Fibroblast of skin of back (primary cell): ENCODE results near the gene FOXP4.

Experiments
- DNase-seq: peaks from one replicate; pipeline ENCODE4 v3.0.0-alpha.2; 2013

Gene FOXP4

DNA sequence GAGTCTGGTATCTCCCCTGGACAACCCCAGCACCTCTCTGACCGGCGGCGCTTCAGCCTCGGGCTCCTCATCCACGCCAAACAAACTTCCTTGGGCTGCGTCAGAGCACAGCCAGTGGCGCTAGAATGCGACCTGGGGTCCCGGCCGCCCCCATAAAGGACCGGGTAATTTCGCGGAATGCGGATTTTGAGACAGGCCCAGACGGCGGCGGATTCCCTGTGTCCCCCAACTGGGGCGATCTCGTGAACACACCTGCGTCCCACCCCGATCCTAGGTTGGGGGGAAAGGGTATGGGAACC lies 1.6 kb downstream of the FOXP4 start:
- no peak for DNase-seq

DNA sequence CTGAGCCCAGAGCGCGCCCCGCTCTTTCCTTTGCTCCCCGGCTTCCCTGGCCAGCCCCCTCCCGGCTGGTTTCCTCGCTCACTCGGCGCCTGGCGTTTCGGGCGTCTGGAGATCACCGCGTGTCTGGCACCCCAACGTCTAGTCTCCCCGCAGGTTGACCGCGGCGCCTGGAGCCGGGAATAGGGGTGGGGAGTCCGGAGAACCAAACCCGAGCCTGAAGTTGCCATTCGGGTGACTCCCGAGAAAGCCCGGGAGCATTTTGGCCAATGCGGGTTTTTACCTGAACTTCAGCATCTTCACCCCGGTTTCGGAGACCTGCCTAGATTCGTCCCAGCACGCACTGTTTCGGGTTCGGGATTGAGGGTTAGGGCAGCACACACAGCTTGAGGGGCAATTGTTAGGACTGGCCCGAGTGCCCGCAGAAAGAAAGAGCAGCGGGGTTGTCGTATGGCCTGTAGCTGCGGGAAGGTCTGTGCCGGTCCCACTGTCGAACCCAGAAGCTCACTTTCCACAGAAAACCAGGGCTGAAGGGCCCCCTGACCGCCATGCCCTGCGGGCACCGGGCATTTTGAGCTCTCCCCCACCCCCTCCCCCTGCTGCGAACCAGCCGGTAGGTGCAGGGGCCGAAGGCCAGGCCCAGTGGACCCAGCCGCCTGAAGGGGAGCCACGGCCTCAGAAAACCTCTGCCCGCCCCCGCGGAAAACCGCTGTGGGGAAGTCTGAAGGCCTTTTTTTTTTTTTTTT lies 2.1 kb downstream of the FOXP4 start:
- no peak for DNase-seq

DNA sequence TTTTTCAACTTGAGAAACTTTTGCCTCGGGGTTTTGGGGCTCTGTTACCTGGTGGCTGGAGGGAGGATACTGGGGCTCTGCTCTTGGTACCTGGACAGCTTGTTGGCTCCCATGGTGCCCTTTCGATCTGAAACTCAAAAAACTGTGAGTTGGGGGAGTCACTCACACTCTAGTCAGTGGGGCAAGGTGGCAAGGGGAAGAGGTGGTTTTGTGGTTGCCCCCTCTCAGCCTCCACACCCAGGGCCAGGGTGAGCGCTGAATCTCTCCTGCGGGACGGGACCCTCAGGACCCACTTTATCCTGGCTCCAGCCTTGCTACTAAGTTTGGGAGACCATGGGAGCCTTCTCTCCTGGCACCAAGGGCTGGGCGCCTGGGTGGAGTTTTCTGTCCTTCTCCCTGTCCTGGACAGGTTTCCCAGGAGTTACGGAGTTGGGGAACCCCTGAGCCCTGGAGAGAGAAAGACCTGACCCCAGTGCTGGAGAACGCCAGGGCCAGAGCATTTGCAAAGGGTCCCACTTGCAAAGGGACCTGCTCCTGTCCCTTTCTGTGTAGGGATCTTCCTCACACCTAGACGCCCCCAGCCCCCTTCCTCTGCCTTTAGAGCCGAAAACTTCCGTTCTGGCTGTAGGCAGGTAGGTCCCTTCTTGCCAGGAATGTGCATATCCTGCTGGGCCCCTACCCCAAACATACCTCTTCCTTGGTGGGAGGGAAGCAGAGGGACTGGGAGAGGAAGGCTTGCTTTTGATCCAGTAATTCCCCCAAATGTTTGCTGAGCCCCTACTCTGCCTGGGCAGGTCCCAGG lies 2.9 kb downstream of the FOXP4 start:
- no peak for DNase-seq

DNA sequence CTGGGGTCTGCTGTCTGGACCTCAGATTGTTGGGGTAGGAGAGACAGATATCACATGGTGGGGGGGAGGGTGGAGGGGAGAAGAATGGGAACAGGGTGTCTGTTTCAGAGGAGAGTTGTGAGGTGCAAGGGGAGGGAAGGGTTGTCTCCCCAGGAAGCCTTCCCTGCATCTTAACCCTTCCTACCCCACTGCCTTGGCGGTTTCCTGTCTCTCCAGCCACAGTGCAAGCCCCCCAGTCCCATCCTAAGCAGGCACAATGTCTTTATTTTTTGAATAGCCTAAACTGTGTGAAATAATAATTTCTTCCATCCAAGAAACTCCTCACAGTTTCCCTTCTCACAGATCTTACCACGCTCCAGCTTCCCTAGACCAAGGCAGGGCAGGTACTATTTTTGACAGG lies 3.5 kb downstream of the FOXP4 start:
- no peak for DNase-seq

DNA sequence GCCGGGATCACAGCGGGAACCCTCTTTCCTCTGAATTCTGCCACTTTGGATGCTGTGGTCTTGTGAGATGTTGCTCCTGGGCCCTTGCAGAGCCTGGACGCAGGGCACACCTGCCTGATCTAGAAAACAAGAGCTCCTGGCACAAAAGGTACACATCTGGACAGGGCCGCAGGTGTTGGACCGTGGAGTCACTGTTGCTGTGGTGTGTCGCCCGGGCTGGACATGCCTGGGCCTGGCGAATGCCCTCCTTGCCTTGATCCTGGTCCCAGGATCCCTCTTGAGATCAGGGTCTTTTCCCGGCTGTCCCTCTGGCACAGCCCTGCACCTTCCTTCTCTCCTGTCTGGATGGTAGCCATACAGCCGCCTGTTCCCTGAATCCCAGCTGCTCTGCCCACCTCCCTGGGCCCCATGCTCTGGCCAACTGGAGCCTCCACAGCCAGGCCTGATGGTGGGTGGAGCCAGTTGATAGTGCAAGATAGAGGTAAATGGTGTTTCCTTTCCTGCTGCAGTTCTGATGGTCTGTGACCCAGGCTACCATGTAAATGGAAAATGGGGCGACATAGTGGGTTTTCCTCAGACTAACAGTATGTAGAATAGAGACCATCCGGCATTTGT lies 5.0 kb downstream of the FOXP4 start:
- no peak for DNase-seq

DNA sequence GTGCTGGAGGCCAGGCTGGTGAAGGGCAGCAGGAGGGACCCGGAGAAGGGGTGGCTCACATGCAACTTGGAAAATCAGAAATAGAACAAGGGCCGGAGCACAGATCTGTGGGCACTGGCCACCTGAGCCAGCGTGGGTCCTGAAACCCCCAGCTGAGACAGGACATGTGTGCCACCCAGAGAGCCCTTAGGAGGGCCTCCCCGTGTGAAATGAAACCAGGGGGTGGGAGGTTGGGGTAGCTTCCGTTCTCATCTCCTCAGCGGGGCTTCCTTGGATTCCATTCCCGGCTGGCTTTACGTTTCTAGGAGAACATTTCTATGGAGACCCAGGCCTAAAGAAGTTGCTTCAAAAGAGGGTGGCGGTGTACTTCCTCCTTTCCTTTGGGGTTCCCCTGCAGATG lies 5.7 kb downstream of the FOXP4 start:
- no peak for DNase-seq

DNA sequence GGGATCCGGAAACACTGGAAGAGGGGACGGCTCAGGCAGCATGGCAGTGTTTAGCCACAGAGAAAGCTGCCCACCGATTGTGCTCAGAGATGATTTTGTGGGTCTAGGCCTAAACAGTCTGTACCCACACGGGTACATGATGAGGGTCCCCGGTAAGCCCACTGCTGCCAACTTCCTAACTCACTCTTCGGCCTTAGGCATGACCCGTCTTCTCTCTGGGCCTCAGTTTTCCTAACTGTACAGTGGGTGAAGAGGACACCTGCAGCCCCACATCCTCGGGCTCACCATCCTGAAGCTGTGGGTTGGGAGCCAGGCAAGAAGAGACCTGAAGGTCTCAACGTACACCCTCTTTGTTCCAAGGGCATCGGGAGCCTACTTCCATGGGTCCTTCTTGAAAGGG lies 6.5 kb downstream of the FOXP4 start:
- no peak for DNase-seq

DNA sequence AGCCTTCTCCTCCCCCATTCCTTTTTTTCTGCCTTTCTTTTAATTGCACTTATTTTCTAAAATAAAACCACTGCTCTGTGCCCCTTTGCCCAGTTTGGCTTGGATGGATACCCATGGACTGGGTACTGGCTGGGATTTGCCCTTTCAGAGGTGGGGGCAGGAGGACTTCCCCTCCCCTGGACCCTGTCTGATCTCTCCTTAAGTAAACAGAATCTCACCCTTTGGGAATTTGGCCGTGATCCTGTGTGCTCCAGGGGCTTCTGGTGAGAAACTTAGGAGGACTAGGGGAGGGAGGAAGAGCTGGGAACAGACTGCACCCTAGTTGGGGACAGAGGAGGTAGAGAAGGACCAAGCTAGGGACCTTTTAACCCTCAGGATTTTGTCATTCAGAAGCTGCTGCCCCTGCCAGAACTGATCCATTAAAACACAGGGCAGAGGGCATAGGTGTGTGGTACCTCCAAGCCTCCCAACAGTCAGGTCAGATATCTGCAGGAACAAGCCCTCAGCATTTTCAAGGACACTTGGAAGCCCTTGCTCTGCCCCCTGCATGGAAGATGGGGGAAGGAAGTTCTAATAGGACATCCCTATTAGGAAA lies 7.3 kb downstream of the FOXP4 start:
- DNase-seq, result no peak

DNA sequence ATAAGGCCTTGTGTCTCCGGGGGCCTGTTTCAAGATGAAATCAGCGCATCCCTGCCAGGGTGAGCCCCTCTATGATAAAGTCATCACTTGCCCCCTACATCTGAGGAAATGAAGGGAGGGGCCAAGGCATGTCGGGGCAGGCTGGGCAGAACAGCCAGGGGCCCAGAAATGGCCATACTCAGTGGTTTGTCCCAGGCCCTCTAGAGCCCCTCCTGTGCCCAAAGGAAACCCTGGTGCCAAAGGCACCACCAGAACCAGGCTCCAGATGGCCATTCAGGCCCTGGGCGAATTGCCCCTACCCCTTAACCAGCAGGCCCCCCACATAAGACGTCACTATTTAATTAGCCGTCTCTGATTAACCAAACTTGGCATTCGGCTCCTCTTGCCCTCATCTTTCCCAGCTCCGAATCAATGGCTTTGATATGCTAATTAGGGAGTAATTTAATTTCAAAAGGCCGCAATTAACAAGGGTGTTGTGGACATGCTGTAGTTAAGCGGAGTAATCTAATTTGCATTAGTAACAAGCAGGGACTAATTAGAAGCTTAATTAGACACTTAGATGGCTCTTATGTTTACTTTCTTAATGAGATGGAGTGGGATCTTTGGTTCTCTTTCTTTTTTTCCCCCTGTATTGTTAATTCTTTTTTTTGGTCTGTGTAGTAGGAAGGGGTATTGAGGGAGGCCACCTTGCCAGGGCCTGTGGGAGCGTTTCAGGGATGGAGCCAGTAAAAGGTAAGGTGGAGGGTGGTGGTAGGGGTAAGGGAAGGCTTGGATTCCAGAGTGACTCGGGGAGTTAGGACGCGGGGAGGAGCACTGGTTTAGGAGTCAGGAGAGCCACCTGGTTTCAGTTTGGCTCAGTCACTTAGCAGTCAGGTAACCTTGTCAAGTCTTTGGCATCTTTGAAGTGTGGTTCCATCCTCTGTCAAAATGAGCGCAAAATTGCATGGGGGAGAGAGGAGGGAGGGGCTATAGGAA lies 9.4 kb downstream of the FOXP4 start:
- no peak for DNase-seq

DNA sequence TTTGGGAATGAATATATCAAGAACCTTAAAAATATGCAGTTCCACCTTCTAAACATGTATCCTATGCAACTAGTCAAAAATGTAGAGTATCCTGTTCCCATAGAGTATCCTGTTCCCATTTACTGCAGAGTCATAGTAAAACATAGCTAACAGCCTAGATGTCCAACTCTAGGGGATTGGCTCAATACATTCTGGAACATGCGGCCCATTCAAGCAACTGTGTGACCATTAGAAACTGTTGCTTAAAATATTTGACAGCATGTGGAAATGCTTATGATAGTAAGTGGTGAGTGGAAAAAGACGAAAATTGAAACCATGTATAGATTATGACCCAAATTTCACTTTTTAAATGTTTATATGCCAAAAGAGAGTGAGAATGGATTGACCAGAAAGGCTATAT lies 11.2 kb downstream of the FOXP4 start:
- DNase-seq, result no peak

DNA sequence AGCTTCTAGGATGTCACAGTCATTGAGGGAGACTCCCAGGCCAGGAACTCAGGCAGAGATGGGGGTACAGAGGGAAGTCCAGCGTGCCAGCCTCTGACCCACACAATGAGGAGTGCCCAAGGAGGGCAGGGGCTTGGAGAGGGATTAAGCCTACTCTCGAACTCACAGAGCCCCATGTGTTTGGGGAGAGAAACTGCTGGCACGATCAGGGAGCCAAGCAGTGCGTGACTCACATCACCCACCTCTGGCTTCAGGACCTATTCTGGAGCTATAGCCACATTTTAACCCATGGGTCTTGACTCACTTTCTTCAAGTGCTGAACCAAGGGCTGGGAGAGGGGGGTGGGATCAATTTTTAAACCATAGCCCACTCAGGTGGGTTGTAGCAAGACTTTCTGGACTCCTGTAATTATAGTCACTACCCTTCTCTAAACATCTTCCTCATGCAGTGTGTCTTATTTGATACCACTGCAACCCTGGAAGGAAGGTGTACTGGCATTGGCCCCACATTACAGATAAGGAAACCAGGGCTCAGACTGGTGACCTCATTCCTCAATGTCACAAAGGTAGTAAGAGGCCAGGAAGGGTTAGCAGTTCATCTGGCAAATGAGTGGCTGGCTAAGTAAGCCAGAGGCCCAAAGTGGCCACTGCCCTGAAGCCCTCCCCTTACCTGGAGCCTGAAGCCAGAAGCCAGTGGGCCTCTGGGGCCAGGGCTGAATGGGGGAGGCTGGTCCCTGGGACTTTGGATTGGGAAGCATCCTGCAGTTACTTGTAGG lies 12.0 kb downstream of the FOXP4 start:
- DNase-seq, result no peak

DNA sequence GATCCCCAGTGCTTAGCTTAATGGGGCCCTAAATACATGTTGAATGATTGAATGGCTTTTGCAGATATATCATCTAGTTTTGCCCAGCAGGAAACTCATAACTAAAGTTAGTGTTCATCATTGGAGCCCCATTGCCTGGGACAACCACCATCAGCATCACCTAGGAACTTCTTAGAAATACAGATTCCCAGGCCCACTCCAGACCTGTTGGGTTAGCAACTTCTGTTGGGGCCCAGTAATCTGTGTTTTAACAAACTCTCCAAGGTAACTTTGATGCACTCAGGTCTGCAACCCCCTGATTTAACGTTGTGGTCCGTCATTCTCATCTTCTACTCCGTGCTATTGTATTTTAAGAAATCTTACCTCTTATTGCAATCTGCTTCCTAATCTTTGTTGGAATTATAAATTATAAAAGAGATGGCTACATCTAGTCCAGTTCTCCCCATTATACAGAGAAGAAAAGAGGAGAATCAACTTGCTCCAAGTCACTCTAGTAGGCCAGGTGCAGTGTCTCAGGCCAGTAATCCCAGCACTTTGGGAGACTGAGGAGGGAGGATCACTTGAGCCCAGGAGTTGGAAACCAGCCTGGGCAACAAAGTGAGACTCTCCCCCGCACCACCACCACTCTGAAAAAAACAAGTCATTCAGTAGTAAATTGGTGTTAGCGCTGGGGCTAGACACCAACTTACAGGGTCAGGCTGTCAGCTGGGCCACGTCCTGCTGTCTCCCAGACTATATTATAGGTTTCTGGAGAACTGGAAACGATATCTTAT lies 13.7 kb downstream of the FOXP4 start:
- no peak for DNase-seq

DNA sequence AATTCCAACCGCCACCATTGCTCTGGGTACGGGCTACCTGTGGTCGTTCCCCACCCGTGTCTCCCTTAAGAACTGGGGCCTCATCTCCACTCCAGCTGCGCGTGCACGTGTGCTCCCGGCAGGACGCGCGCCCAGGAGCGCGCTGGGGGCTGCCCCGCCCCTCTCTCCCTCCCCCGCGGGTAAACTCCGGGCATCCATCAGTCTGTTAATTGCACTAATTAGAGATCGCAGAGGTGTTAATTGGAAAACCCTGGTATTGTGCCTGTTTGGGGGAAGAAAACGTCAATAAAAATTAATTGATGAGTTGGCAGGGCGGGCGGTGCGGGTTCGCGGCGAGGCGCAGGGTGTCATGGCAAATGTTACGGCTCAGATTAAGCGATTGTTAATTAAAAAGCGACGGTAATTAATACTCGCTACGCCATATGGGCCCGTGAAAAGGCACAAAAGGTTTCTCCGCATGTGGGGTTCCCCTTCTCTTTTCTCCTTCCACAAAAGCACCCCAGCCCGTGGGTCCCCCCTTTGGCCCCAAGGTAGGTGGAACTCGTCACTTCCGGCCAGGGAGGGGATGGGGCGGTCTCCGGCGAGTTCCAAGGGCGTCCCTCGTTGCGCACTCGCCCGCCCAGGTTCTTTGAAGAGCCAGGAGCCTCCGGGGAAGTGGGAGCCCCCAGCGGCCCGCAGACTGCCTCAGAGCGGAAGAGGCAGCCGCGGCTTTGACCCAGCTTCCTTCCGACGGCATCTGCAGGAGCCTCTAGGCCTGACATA lies 14.4 kb downstream of the FOXP4 start:
- DNase-seq, result no peak

DNA sequence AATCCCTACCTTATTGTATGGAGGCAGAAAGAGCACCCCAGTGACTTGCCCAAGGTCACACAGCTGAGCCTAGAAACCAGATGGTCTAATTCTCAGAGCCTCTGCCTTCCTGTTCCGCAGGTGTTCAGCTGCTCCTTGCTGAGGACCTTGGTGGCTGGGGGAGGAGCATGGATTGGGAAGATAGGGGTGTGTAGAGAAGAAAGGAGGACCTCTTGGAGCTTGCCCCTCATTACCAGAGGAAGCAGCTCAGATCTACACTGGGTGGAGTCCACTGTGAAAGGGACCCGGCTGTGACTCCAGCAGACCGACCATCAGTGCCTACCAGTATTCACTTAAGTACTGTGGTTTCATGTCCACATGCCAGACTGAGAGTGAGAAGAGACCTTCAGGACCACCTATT lies 15.2 kb downstream of the FOXP4 start:
- no peak for DNase-seq

DNA sequence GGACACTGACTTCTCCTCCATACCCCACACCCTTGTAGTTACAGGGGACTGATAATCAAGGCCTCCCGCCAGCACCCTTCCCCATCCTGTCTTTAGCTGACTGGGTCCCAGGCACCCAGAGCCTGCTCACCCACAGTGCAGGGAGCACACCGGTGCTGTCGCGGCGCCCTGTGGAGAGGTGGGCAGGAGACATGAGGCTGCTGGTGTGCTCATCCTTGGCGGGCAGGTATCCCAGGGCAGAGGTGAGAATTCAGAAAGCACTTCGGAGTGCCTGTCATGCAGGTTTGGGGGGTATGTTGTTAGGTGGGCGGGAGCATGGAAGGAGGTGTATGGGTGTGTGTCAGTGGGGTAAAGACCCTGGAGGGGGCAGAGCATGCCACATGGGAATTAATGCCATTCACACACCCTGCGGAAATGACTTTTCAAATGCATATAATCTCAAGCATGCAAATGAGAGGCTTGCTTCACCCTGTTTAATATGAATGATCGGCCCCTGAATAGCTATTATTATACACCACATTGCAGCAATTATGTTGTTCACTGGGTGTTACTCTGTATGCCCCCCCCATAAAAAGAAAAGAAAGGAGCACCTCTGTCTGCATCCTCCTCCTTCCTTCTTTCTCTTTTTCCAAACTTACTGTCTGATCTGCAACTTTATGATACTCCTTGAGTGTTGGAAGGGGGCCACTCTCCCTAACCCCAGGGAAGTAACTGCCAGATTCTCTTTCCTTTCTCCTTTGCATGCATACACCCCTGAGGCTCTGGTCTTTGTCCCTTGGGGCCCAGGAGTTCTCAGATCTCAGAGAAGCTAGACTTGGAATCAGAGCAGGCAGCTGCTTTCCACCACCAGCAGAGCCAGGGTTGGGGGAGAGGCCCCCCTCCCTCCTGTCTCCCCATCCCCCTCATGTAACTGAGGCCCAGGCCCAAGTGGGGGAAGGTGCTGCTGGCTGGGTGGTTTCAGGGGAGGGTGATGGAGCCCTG lies 16.0 kb downstream of the FOXP4 start:
- DNase-seq, result no peak

DNA sequence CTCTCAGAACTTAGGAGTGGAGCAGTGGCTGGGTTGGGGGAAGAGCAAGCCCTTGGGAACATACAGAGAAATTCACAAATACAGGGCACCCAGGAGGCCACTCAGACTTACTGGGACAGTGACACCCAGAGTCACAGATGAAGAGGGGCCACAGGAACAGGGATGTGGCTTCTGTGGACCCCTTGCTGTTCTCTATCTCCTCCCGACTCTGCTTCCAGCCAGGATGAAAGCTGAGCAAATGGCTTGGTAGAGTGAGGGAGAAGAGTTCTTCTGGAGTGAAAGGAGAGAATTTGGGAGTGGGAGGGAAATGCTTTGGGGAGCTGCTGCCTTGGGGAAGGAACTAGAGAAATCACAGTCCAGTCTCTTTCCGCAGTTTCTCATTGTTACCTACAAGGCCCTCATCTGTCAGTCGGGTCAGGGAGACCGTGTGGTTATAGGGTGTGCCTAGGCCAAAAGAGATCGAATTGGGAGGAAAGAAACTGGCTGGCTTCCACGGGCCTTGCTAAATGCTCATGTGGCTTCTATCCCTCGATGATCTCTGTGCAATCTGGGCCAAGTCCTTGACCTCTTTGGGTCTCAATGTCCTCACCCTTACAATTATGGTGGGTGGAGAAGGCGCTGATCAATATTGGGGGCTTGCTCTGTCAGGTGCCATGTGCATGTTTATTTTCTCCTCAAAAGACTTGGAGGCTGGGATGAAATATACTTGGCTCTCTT lies 17.0 kb downstream of the FOXP4 start:
- DNase-seq, result no peak

DNA sequence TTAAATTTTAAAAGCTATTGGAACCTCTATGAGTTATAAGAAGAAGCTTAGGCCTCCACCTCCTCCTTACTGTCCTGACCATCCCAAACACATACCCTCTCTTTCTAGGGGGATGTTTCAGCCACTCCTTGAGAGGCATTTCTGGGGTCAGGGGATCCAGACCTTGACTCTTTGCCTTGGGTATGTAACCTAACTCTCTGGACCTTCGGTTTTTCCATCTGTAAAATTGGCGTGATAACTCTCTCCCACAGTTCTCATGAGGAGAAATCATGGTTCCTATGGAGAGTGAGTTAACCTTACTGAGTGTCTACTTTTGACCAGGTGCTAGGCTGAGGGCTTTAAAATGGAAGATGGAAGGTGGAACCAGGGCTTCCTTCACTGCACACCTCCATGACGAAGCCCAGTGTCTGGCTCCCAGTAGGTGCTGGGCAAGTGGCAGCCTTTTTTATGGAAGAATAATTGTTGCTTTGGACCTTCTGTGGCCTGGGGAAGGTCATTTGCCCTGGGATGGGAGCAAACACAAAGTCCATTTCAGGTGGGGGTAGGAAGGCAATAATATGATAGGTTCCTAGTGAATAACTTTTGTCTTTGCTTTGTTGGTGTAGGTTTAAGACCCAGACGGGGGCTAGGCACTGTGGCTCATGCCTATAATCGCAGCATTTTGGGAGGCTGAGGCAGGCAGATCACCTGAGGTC lies 18.4 kb downstream of the FOXP4 start:
- no peak for DNase-seq
